Activated CD4-positive, alpha-beta T cell treated with anti-CD3 and anti-CD28 coated beads for 36 hours (primary cell): ENCODE measurements around the gene STRADB. TPM values are rescaled to one million over a fixed set of nuclear protein-coding genes. Genes with fewer than 3 reads are reported as not detected.
"Not testable (repeated sequence)": the region's sequence is repeated elsewhere in the genome, so short reads cannot be mapped to it uniquely, and the experiment has no call there.

Source experiments
- ATAC-seq: fragments of 200-7000 bp; cut with Tn5 transposase; one replicate; pipeline ENCODE4 v1.10.0; 2021; ENCODE audit warnings: mild to moderate bottlenecking, moderate library complexity
- CTCF ChIA-PET: fragments of 350-600 bp; sonication (Branson Sonifier 250); formaldehyde crosslinking; loops from one replicate; lab custom pipeline; 2021; ENCODE audit warnings: antibody characterized with exemption; lab: Charles Lee
- POLR2A ChIA-PET: fragments of 350-600 bp; sonication (Branson Sonifier 250); formaldehyde crosslinking; loops from one replicate; lab custom pipeline; 2021; ENCODE audit warnings: antibody characterized with exemption, inconsistent platforms; lab: Charles Lee
- DNase-seq: peaks from one replicate; pipeline ENCODE4 v3.0.0-alpha.2; 2020
- H3K27ac Mint-ChIP-seq: one replicate; pipeline ENCODE4 v1.8.0; 2021; ENCODE audit warnings: mixed read lengths
- H3K27me3 Mint-ChIP-seq: one replicate; pipeline ENCODE4 v1.8.0; 2021; ENCODE audit warnings: mixed read lengths
- H3K36me3 Mint-ChIP-seq: one replicate; pipeline ENCODE4 v1.8.0; 2021; ENCODE audit warnings: low read depth, mixed read lengths
- H3K4me1 Mint-ChIP-seq: one replicate; pipeline ENCODE4 v1.8.0; 2021; ENCODE audit warnings: mixed read lengths
- H3K4me3 Mint-ChIP-seq: one replicate; pipeline ENCODE4 v1.8.0; 2021; ENCODE audit warnings: mild to moderate bottlenecking, moderate library complexity, mixed read lengths
- H3K9me3 Mint-ChIP-seq: one replicate; pipeline ENCODE4 v1.8.0; 2021; ENCODE audit warnings: low read depth, mixed read lengths
- intact Hi-C, 2 experiments: fragments of 100-400 bp; cut with DNase I in 1 of 2; cut with micrococcal nuclease in 1 of 2; formaldehyde crosslinking; loops; one replicate each; pipeline versions ENCODE4 v1.14.2 to v1.15.1; 2022 to 2024; cut with DNase I, micrococcal nuclease
- total RNA-seq, 2 experiments: library from RNA; stranded (reverse); gene quantifications; one replicate each; pipeline ENCODE4 v1.2.3, GENCODE V29; 2021

The STRADB gene
- total RNA-seq, 2 experiments from 2014 or later: 20.5 to 21.8 TPM

GRCh38 chr2:201430839-201431238, 20.7 kb upstream of the STRADB start:
- Mint-ChIP-seq H3K27ac (peak overlapping the region; percentile 78), H3K36me3 (peaks cover 26% of the 10 kb centered on the region), H3K27me3 (no peaks in the 10 kb centered on the region), H3K4me1 (peaks cover 44% of the 10 kb centered on the region), H3K4me3 (no peak overlapping the region), H3K9me3 (peaks cover 4% of the 10 kb centered on the region)
- intact Hi-C loops: loop anchor here in 1 of 2 experiments (5.0 kb wide), 1 partner anchor 174 kb away; no protein-coding TSS in a partner anchor
- DNase-seq (no peak), ATAC-seq (no peak)
- ChIA-PET CTCF (interaction anchor here (0.7 to 2.3 kb wide), 3 partner anchors 10 to 199 kb away, joined by 3 to 6 read pairs (median 3); partner anchors contain the start of genes STRADB and TRAK2), POLR2A (no interaction called here)

DNA sequence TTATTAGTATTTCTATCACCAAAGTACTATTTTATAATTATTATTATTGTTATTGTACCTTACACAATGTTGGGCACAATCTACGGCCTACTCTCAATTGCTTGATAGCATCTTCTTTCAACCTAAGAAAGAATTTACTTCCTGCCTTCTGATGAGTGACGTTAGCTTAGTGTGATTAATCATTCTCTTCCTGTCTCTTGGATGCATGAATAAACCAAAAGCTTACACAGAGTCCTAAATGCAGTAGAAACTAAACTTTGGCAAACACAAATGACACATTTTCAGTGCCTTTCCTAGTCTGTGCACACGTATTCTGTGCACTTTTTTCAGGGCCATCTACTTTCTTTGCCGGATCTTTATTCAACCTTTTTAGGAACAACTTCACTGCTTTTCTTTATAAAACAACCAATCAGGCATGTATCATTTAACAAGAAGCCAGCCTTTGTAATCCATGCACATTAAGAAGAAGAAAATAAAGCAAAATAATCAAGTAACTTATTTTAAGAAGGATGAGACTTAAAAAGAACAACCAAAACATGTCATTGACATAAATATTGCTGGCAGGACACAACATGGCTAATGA, 19.4 kb upstream of the STRADB start:
- peak overlapping the region; percentile 45 for H3K4me3 Mint-ChIP-seq
- peaks cover 26% of the 10 kb centered on the region for H3K36me3 Mint-ChIP-seq
- H3K4me1 Mint-ChIP-seq: peaks cover 49% of the 10 kb centered on the region
- peak; percentile 99 for ATAC-seq
- H3K27ac Mint-ChIP-seq: peak overlapping the region; percentile 95
- no peaks in the 10 kb centered on the region for H3K27me3 Mint-ChIP-seq
- POLR2A ChIA-PET: interaction anchor here (1.0 kb wide), 1 partner anchor 20 kb away, joined by 4 read pairs; the partner anchor contains the start of genes STRADB and TRAK2
- CTCF ChIA-PET: interaction anchor here (0.6 to 2.3 kb wide), 2 partner anchors 19 to 719 kb away, joined by 4 to 6 read pairs; partner anchors contain the start of genes STRADB and TRAK2
- intact Hi-C loops: loop anchor here (1.0 to 5.0 kb wide), 3 partner anchors 17 to 175 kb away; partner anchors contain the start of genes STRADB (in 2 of the 2) and TRAK2 (in 2 of the 2)
- peaks cover 4% of the 10 kb centered on the region for H3K9me3 Mint-ChIP-seq
- no peak for DNase-seq

DNA sequence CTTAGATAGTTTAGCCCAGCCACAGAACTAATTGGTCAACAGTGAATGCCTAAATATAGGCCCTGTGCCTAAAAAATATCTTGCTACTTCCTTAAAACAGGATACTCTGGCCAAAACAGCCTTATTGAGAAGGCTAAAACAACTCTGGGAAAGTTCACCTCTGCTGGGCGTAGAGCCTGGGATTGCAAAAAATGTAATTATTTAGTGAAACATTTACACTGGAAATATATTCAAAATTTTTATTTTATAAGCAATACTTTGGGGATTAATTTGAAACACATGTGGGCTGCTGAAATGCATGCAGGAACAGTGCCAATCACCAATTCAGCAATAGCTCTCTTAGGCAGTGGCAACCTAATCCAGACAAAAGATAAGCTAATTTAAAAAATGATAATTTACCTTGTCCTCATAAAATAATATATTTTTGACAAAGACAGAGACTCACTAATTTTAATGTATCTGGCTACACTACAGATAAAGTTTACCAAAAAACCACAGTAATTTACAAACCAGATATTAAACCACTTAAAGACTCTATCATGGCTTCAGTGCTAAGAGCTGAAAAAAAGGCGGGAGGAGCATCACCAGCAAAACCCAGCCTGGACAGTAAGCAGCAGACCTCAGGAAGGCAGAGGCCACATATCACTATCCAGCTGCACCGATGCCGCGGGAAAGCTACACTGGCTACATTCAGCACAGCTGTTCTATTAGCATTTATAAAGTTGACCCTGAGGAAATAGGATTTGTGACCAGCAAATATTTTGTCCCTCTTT, 18.7 kb upstream of the STRADB start:
- Mint-ChIP-seq H3K4me1 (peaks cover 54% of the 10 kb centered on the region), H3K27me3 (no peaks in the 10 kb centered on the region), H3K4me3 (peak overlapping the region; percentile 45), H3K27ac (peak overlapping the region; percentile 95), H3K36me3 (peaks cover 22% of the 10 kb centered on the region), H3K9me3 (peaks cover 4% of the 10 kb centered on the region)
- ChIA-PET CTCF (interaction anchor here (1.0 to 2.3 kb wide), 3 partner anchors 18 to 249 kb away, joined by 3 to 6 read pairs (median 3); partner anchors contain the start of genes STRADB and TRAK2), POLR2A (interaction anchor here (1.0 kb wide), 1 partner anchor 19 kb away, joined by 4 read pairs; the partner anchor contains the start of genes STRADB and TRAK2)
- DNase-seq (no peak), ATAC-seq (peak; percentile 7)
- intact Hi-C loops: loop anchor here (1.0 to 5.0 kb wide), 3 partner anchors 18 to 176 kb away; partner anchors contain the start of genes STRADB (in 2 of the 2) and TRAK2 (in 2 of the 2)

GRCh38 chr2:201433394-201433995, 18.0 kb upstream of the STRADB start:
- Mint-ChIP-seq H3K27me3 (no peaks in the 10 kb centered on the region), H3K27ac (peak overlapping the region; percentile 95), H3K9me3 (peaks cover 2% of the 10 kb centered on the region), H3K4me3 (no peak overlapping the region), H3K4me1 (peaks cover 54% of the 10 kb centered on the region), H3K36me3 (peaks cover 18% of the 10 kb centered on the region)
- ChIA-PET POLR2A (no interaction called here), CTCF (interaction anchor here (1.0 to 1.1 kb wide), 3 partner anchors 53 to 250 kb away, joined by 3 read pairs; no protein-coding TSS in a partner anchor)
- ATAC-seq (no peak), DNase-seq (no peak)
- intact Hi-C loops: loop anchor here (2.0 to 5.0 kb wide), 2 partner anchors 19 to 176 kb away; no protein-coding TSS in a partner anchor

DNA sequence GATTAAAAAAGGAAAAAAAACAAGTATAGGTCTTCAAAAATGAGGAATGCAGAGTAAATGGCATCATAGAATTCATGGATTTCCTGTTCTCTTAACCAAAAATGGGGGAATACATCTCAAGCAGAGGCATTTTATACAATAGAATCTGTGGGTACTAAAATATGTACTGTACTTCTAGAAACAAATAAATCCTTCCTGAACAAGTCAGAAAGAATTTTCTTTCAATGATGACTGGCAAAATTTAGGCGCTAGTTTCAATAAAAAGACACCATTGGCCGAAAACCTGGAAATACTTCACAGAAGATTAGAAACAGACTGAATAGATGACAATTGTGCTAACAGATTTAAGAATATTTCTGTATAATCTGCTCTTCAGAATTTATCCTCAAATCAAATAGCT, 15.4 kb upstream of the STRADB start:
- peaks cover 12% of the 10 kb centered on the region for H3K36me3 Mint-ChIP-seq
- peaks cover 52% of the 10 kb centered on the region for H3K4me1 Mint-ChIP-seq
- ChIA-PET POLR2A (no interaction called here), CTCF (interaction anchor here (0.7 to 1.8 kb wide), 2 partner anchors 10 to 22 kb away, joined by 3 to 5 read pairs; no protein-coding TSS in a partner anchor)
- DNase-seq: no peak
- no peak overlapping the region for H3K4me3 Mint-ChIP-seq
- intact Hi-C loops: no loop called here
- no peak for ATAC-seq
- H3K27me3 Mint-ChIP-seq: no peaks in the 10 kb centered on the region
- H3K9me3 Mint-ChIP-seq: no peaks in the 10 kb centered on the region
- H3K27ac Mint-ChIP-seq: no peak overlapping the region

GRCh38 chr2:201439336-201439922, 12.1 kb upstream of the STRADB start:
- DNase-seq, H3K36me3 Mint-ChIP-seq, ATAC-seq, intact Hi-C loops, H3K4me3 Mint-ChIP-seq, H3K27me3 Mint-ChIP-seq, POLR2A ChIA-PET, H3K27ac Mint-ChIP-seq, H3K9me3 Mint-ChIP-seq: not testable (repeated sequence)
- CTCF ChIA-PET: interaction anchor here (1.9 kb wide), 1 partner anchor 9 kb away, joined by 4 read pairs; no protein-coding TSS in a partner anchor
- H3K4me1 Mint-ChIP-seq: peaks cover 21% of the 10 kb centered on the region

DNA sequence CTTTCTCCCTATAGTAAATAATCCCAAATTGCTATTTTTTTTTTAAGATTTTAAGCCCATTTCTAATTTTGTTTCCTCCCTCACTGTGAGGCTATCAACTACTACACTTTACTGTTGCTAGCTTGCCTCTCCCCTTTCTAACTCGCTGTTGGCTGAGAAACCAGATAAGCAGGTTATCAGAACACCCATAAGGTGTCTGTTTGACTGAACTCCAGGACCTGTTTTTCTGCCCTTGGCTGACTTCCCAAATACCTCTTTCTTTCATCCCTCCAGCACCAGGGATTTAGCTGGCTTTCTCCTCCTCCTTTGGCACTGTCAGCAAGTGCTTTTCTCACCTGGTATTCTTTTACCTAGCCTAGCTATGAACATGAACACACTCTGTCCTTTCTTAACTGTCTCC, 11.4 kb upstream of the STRADB start:
- Mint-ChIP-seq H3K4me3 (no peak overlapping the region), H3K9me3 (no peaks in the 10 kb centered on the region), H3K36me3 (peaks cover 6% of the 10 kb centered on the region), H3K27ac (no peak overlapping the region), H3K27me3 (no peaks in the 10 kb centered on the region), H3K4me1 (peaks cover 19% of the 10 kb centered on the region)
- ChIA-PET POLR2A (no interaction called here), CTCF (interaction anchor here (1.0 to 1.7 kb wide), 5 partner anchors 10 to 340 kb away, joined by 3 to 5 read pairs (median 4); partner anchors contain the start of genes ALS2, STRADB and TRAK2)
- DNase-seq (no peak), ATAC-seq (no peak)
- intact Hi-C loops: no loop called here

DNA sequence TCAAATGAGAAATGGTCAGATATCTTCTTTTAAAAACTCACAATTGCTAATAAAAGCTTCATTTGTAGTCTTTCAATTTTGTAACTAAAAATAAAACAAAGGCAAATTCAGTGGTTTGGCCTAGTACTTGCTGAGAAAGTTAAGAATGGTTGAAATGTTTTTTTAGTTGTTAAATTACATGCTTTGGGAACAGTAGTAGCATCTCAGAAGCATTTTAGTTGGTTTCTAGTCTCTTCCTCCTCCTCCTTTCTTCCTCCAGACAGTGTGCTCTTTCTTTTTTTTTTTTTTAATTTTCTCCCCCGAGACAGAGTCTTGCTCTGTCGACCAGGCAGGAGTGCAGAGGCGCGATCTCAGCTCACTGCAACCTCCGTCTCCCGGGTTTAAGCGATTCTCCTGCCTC, 10.1 kb upstream of the STRADB start:
- ATAC-seq (no peak), DNase-seq (no peak)
- CTCF ChIA-PET: interaction anchor here (0.7 to 1.7 kb wide), 5 partner anchors 10 to 339 kb away, joined by 3 to 5 read pairs (median 3); partner anchors contain the start of genes ALS2, STRADB and TRAK2
- Mint-ChIP-seq H3K4me1 (peaks cover 26% of the 10 kb centered on the region), H3K9me3 (no peaks in the 10 kb centered on the region), H3K4me3 (no peak overlapping the region), H3K36me3 (peaks cover 6% of the 10 kb centered on the region), H3K27me3 (no peaks in the 10 kb centered on the region), H3K27ac (no peak overlapping the region)
- POLR2A ChIA-PET: no interaction called here
- intact Hi-C loops: no loop called here

- H3K4me1 Mint-ChIP-seq: peaks cover 50% of the 10 kb centered on the region
- no peaks in the 10 kb centered on the region for H3K9me3 Mint-ChIP-seq
- H3K27ac Mint-ChIP-seq: no peak overlapping the region
- no peaks in the 10 kb centered on the region for H3K27me3 Mint-ChIP-seq
- ChIA-PET POLR2A (no interaction called here), CTCF (interaction anchor here (0.6 kb wide), 1 partner anchor 707 kb away, joined by 3 read pairs; no protein-coding TSS in a partner anchor)
- no peak overlapping the region for H3K4me3 Mint-ChIP-seq
- peaks cover 11% of the 10 kb centered on the region for H3K36me3 Mint-ChIP-seq
- ATAC-seq: no peak
- intact Hi-C loops: no loop called here
- no peak for DNase-seq
Observed at GRCh38 chr2:201444746-201445465, 6.6 kb upstream of the STRADB start.

- Mint-ChIP-seq H3K27ac (peak overlapping the region; percentile 64), H3K9me3 (no peaks in the 10 kb centered on the region), H3K4me3 (peak overlapping the region; percentile 12), H3K27me3 (no peaks in the 10 kb centered on the region), H3K4me1 (peaks cover 47% of the 10 kb centered on the region), H3K36me3 (peaks cover 7% of the 10 kb centered on the region)
- CTCF ChIA-PET: interaction anchor here (0.7 to 2.6 kb wide), 7 partner anchors 11 to 247 kb away, joined by 3 to 8 read pairs (median 3); partner anchors contain the start of gene TMEM237
- intact Hi-C loops: no loop called here
- ATAC-seq (no peak), DNase-seq (no peak)
- POLR2A ChIA-PET: interaction anchor here (0.8 to 1.6 kb wide), 2 partner anchors 27 to 214 kb away, joined by 3 to 9 read pairs; no protein-coding TSS in a partner anchor
Observed at GRCh38 chr2:201447086-201447485, 4.5 kb upstream of the STRADB start.
